Lung (tissue), 12 donors: ENCODE measurements around the gene CDC42SE1. TPM values are rescaled to one million over a fixed set of nuclear protein-coding genes. Genes with fewer than 3 reads are reported as not detected.

Source experiments
- ATAC-seq: fragments of 200-7000 bp; cut with Tn5 transposase; one replicate; pipeline ENCODE4 v1.9.1; 2020; ENCODE audit warnings: moderate number of reproducible peaks; ENCODE audit not compliant: insufficient read depth, low FRiP score
- DNase-seq, 3 donors: peaks; one replicate each; pipeline ENCODE4 v3.0.0-alpha.2; 2013 to 2017
- H3K27ac ChIP-seq, 2 donors: one replicate each; pipeline ENCODE4 v1.5.1; 2013; ENCODE audit warnings: mild to moderate bottlenecking in 2 of 2, moderate library complexity in 2 of 2, control low read depth in 1 of 2, inconsistent platforms in 1 of 2, low read depth in 1 of 2, low read length in 1 of 2
- H3K27me3 ChIP-seq, 3 donors: one replicate each; pipeline ENCODE4 v1.5.1; 2013; ENCODE audit warnings: low read length in 2 of 3; ENCODE audit not compliant: control insufficient read depth in 3 of 3, insufficient read depth in 3 of 3
- H3K36me3 ChIP-seq, 4 donors: one replicate each; pipeline ENCODE4 v1.5.1; 2013; ENCODE audit warnings: low read length in 4 of 4, mild to moderate bottlenecking in 1 of 4, moderate library complexity in 1 of 4; ENCODE audit not compliant: control insufficient read depth in 4 of 4, insufficient read depth in 4 of 4
- H3K4me1 ChIP-seq, 5 donors: one replicate each; pipeline ENCODE4 v1.5.1; 2013; ENCODE audit warnings: low read length in 5 of 5, mild to moderate bottlenecking in 2 of 5, moderate library complexity in 1 of 5; ENCODE audit not compliant: control insufficient read depth in 5 of 5, insufficient read depth in 5 of 5
- H3K4me3 ChIP-seq: one replicate; pipeline ENCODE4 v1.5.1; 2013; ENCODE audit warnings: mild to moderate bottlenecking, control low read depth, moderate library complexity
- H3K9ac ChIP-seq, 2 donors: one replicate each; pipeline ENCODE4 v1.5.1; 2013; ENCODE audit warnings: low read length in 2 of 2, control low read depth in 1 of 2; ENCODE audit not compliant: insufficient read depth in 1 of 2
- H3K9me3 ChIP-seq, 4 donors: one replicate each; pipeline ENCODE4 v1.5.1; 2013; ENCODE audit warnings: low read length in 3 of 4, mild to moderate bottlenecking in 1 of 4, moderate library complexity in 1 of 4; ENCODE audit not compliant: control insufficient read depth in 4 of 4, insufficient read depth in 3 of 4
- CTCF ChIP-seq: IDR thresholded peaks from 2 replicates; pipeline ENCODE4 v1.5.1; 2012; ENCODE audit warnings: mild to moderate bottlenecking; ENCODE audit errors: control extremely low read depth, extremely low read depth
- WGBS, 2 donors: extraction: QIAGEN DNeasy Blood & Tissue Kit; methylation state at CpG; one replicate each; pipeline ENCODE4 v1.1.7; 2013; 5-methylcytosine and 5-hydroxymethylcytosine counted together
- polyA plus RNA-seq, 2 donors: library from polyadenylated mRNA; stranded (reverse); fragments of 200-250 nt; gene quantifications; one replicate each; pipeline ENCODE4 v1.2.1, GENCODE V29; 2013
- total RNA-seq, 2 donors: library from RNA; depleted of rRNA in 1 of 2; stranded (reverse); fragments of >200 nt in 1 of 2; gene quantifications; one replicate each; pipeline ENCODE4 v1.2.1, GENCODE V29; 2014 to 2021
- donor health status: control.
- donor health status: control.
- donor health status: Bipolar disorder and iron deficiency.
- donor health status: healthy.
- donor health status: DM: yes; HTN: yes; CAD: no.

Gene CDC42SE1
- total and polyA plus RNA-seq, 4 donors = 38.4 to 147 (median 95.5) TPM

GRCh38 chr1:151072224-151072623 is 12.8 kb upstream of the CDC42SE1 start:
- WGBS, 2 donors = 72 to 80% methylated on average over 13 of the region's 13 CpGs
- H3K27ac ChIP-seq = peak overlapping the region in 1 of 2 donors; percentile 96

DNA sequence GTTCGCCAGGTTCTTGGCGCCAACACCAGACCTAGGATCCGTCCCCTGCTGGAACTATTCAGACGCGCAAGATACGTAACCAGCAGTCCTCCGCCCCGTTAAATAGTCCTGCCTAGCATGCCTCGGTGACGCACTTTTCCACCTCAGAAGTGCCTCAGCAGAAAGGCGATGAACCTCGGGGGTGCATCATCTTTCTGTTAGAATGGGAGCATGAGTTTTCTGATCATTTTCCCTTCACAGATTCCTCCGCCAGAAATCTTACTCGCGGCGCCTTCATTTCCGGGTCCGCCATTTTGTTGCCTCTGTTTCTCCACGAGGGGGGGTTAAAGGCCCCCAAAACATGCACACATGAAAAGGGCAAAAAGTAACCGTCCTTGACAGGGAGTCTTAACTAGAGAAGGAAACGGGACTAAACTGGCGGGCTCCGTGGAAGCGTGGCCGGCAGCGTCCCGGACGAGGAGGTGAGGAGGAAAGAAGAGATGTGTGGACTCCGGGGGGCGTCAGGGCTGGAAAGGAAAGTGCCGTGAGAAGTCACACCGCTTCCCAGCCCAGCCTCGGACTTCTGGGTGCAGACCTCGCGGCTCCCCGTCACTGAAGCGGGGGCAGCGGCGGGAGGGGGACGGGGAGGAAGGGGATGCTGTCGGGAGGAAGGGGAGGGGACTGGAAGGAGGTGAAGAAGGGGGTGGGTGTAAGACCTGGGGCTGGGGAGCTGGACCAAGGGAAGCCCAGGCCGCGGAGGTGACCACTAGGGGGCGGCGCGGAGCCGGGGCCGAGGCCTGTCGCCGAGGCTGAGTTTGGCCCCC is 11.3 kb upstream of the CDC42SE1 start, which contains the start of gene GABPB2:
Gene GABPB2, plus strand, starts transcription at position 288 of the 803 bp plus-strand sequence. CDS start 17,429 bp downstream, outside the sequence.
- Histone ChIP-seq H3K36me3 (peaks cover 0 to 8% (median under 1%) of the 10 kb centered on the region in 4 donors), H3K9me3 (no peaks in the 10 kb centered on the region), H3K4me3 (peak within 1 kb of the TSS; percentile 76), H3K27ac (peak within 1 kb of the TSS; percentile 96), H3K9ac (peak within 1 kb of the TSS; percentile 84 to 92), H3K4me1 (peaks cover 0 to 10% (median 2%) of the 10 kb centered on the region in 5 donors), H3K27me3 (no peaks in the 10 kb centered on the region)
- TF ChIP-seq CTCF = peak; percentile 71
- ATAC-seq (peak; percentile 95), DNase-seq (peak; percentile 95 to 98 (median 97))
- 0 to 1% methylated on average over 48 to 50 of the region's 50 CpGs for WGBS, 2 donors

More at GRCh38 chr1:151072224-151072623, 12.8 kb upstream of the CDC42SE1 start:
- Histone ChIP-seq H3K9me3 (no peaks in the 10 kb centered on the region), H3K27me3 (no peaks in the 10 kb centered on the region), H3K36me3 (peaks cover 0 to 5% (median under 1%) of the 10 kb centered on the region in 4 donors), H3K4me3 (no peak overlapping the region), H3K4me1 (peaks cover 0 to 10% (median 2%) of the 10 kb centered on the region in 5 donors), H3K9ac (no peak overlapping the region)
- ATAC-seq (no peak), DNase-seq (no peak)
- TF ChIP-seq CTCF = no peak

GRCh38 chr1:151069103-151069486 is 9.7 kb upstream of the CDC42SE1 start:
- H3K27ac ChIP-seq = peak overlapping the region in 1 of 2 donors; percentile 96
- H3K9ac ChIP-seq = no peak overlapping the region
- no peak for DNase-seq
- H3K4me3 ChIP-seq = no peak overlapping the region
- no peaks in the 10 kb centered on the region for H3K9me3 ChIP-seq
- peaks cover 0 to 10% (median 2%) of the 10 kb centered on the region in 5 donors for H3K4me1 ChIP-seq
- H3K27me3 ChIP-seq = no peaks in the 10 kb centered on the region
- no peak for TF ChIP-seq CTCF
- 75 to 82% methylated on average over 5 of the region's 5 CpGs for WGBS, 2 donors
- peaks cover 0 to 6% (median 0%) of the 10 kb centered on the region in 4 donors for H3K36me3 ChIP-seq
- no peak for ATAC-seq
